Measurements from ENCODE around the gene CCDC27. TPM values are rescaled to one million over a fixed set of nuclear protein-coding genes. Genes with fewer than 3 reads are reported as not detected.

The CCDC27 gene
- total and polyA plus RNA-seq, 2 donors (not counting 1 experiment from before 2014, with no cell fraction given), result not detected

- Mint-ChIP-seq H3K4me3 (no peak overlapping the region), H3K9me3 (ENCODE audit: insufficient read depth) (no peaks in the 10 kb centered on the region), H3K4me1 (peaks cover 22% of the 10 kb centered on the region), H3K27ac (no peak overlapping the region), H3K27me3 (no peaks in the 10 kb centered on the region)
- TF ChIP-seq, protein P1, sequence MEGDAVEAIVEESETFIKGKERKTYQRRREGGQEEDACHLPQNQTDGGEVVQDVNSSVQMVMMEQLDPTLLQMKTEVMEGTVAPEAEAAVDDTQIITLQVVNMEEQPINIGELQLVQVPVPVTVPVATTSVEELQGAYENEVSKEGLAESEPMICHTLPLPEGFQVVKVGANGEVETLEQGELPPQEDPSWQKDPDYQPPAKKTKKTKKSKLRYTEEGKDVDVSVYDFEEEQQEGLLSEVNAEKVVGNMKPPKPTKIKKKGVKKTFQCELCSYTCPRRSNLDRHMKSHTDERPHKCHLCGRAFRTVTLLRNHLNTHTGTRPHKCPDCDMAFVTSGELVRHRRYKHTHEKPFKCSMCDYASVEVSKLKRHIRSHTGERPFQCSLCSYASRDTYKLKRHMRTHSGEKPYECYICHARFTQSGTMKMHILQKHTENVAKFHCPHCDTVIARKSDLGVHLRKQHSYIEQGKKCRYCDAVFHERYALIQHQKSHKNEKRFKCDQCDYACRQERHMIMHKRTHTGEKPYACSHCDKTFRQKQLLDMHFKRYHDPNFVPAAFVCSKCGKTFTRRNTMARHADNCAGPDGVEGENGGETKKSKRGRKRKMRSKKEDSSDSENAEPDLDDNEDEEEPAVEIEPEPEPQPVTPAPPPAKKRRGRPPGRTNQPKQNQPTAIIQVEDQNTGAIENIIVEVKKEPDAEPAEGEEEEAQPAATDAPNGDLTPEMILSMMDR (IDR thresholded peaks at IDR 0.05), result no peak
- Histone ChIP-seq H4K20me1 (ENCODE audit: control insufficient read depth, insufficient read depth, low read length, poor library complexity, severe bottlenecking) (no peaks in the 10 kb centered on the region), H2AFZ (ENCODE audit: insufficient read depth, low read depth, low read length, poor library complexity, severe bottlenecking) (no peak overlapping the region), H3K4me3 (ENCODE audit: control extremely low read depth in 1 of 5, extremely low read depth in 1 of 5, insufficient read depth in 1 of 5, low read depth in 2 of 5, low read length in 4 of 5) (no peak overlapping the region), H3K36me3 (replicated peaks in 1 of 2; ENCODE audit: control extremely low read depth in 1 of 2, control insufficient read depth in 1 of 2, extremely low read depth in 1 of 2, insufficient read depth in 2 of 2, low read length in 1 of 2) (peaks cover 1 to 26% of the 10 kb centered on the region in 2 experiments), H3K4me1 (ENCODE audit: control insufficient read depth in 2 of 2, insufficient read depth in 2 of 2, low read length in 2 of 2) (peaks cover 4 to 8% of the 10 kb centered on the region in 2 donors), H3K9ac (ENCODE audit: low read length) (no peak overlapping the region), H3K27me3 (replicated peaks in 1 of 4; ENCODE audit: control extremely low read depth in 1 of 4, control insufficient read depth in 3 of 4, insufficient read depth in 4 of 4, low read length in 3 of 4) (no peaks in the 10 kb centered on the region), H3K79me2 (ENCODE audit: control insufficient read depth, insufficient read depth, low read length) (no peaks in the 10 kb centered on the region), H3K4me2 (replicated peaks; ENCODE audit: low read depth, low read length, poor library complexity, severe bottlenecking) (no peak overlapping the region), H3K9me3 (ENCODE audit: control extremely low read depth in 1 of 3, control insufficient read depth in 2 of 3, insufficient read depth in 1 of 3, low read length in 2 of 3) (no peaks in the 10 kb centered on the region), H3K27ac (ENCODE audit: low read length in 2 of 2) (no peak overlapping the region)
- intact Hi-C loops (cut with micrococcal nuclease), result no loop called here
- DNase-seq (no peak), ATAC-seq (ENCODE audit: low read depth) (no peak)
- ChIA-PET CTCF (no interaction called here), POLR2A (interaction anchor here (0.6 kb wide), 1 partner anchor 1085 kb away, joined by 4 read pairs; no protein-coding TSS in a partner anchor)
- WGBS (ENCODE audit: insufficient coverage), result 95% methylated on average over 21 of the region's 22 CpGs
These were observed 10.4 kb upstream of the CCDC27 start for GRCh38 chr1:3741566-3742438.

- ATAC-seq (ENCODE audit: low read depth) (no peak), DNase-seq (no peak)
- ChIA-PET CTCF (no interaction called here), POLR2A (no interaction called here)
- Mint-ChIP-seq H3K9me3 (ENCODE audit: insufficient read depth) (no peaks in the 10 kb centered on the region), H3K27ac (no peak overlapping the region), H3K27me3 (no peaks in the 10 kb centered on the region), H3K4me1 (peaks cover 23% of the 10 kb centered on the region), H3K4me3 (no peak overlapping the region)
- no peak overlapping the region for H3K27ac ChIP-seq (ENCODE audit: low read length in 2 of 2)
- peaks cover 1 to 26% of the 10 kb centered on the region in 2 experiments for H3K36me3 ChIP-seq (replicated peaks in 1 of 2; ENCODE audit: control extremely low read depth in 1 of 2, control insufficient read depth in 1 of 2, extremely low read depth in 1 of 2, insufficient read depth in 2 of 2, low read length in 1 of 2)
- TF ChIP-seq EZH2 (IDR thresholded peaks at IDR 0.05; ENCODE audit: borderline replicate concordance, insufficient read depth, low read depth, low read length, poor library complexity, severe bottlenecking), result no peak
- TF ChIP-seq, protein P1 (IDR thresholded peaks at IDR 0.05), result no peak
- 96% methylated on average over 21 of the region's 24 CpGs for WGBS (ENCODE audit: insufficient coverage)
- no peaks in the 10 kb centered on the region for H3K79me2 ChIP-seq (ENCODE audit: control insufficient read depth, insufficient read depth, low read length)
- H3K4me2 ChIP-seq (replicated peaks; ENCODE audit: low read depth, low read length, poor library complexity, severe bottlenecking), result no peak overlapping the region
- H3K4me1 ChIP-seq (ENCODE audit: control insufficient read depth in 2 of 2, insufficient read depth in 2 of 2, low read length in 2 of 2), result peaks cover 6 to 13% of the 10 kb centered on the region in 2 donors
- intact Hi-C loops (cut with micrococcal nuclease), result no loop called here
- H4K20me1 ChIP-seq (ENCODE audit: control insufficient read depth, insufficient read depth, low read length, poor library complexity, severe bottlenecking), result no peaks in the 10 kb centered on the region
- H2AFZ ChIP-seq (ENCODE audit: insufficient read depth, low read depth, low read length, poor library complexity, severe bottlenecking), result no peak overlapping the region
- H3K27me3 ChIP-seq (replicated peaks in 1 of 4; ENCODE audit: control extremely low read depth in 1 of 4, control insufficient read depth in 3 of 4, insufficient read depth in 4 of 4, low read length in 3 of 4), result no peaks in the 10 kb centered on the region
- no peak overlapping the region for H3K4me3 ChIP-seq (ENCODE audit: control extremely low read depth in 1 of 5, extremely low read depth in 1 of 5, insufficient read depth in 1 of 5, low read depth in 2 of 5, low read length in 4 of 5)
- no peaks in the 10 kb centered on the region for H3K9me3 ChIP-seq (ENCODE audit: control extremely low read depth in 1 of 3, control insufficient read depth in 2 of 3, insufficient read depth in 1 of 3, low read length in 2 of 3)
- no peak overlapping the region for H3K9ac ChIP-seq (ENCODE audit: low read length)
These were observed 9.6 kb upstream of the CCDC27 start for GRCh38 chr1:3742439-3743298.
